ENCODE data around the gene RBMS2.

GRCh38 chr12:56622535-56622934 lies 100.9 kb downstream of the RBMS2 start:
- TF ChIP-seq CTCF (IDR thresholded peaks at IDR 0.05; ENCODE audit: low read length) (no peak), EZH2 (IDR thresholded peaks at IDR 0.05; ENCODE audit: borderline replicate concordance, low read length) (no peak)
